Stimulated activated CD4-positive, alpha-beta T cell treated with anti-CD3 and anti-CD28 coated beads, Interleukin-2, amount 100 ng/mL, for 48 hours (primary cell): ENCODE data around the gene KNDC1.
"Not testable (repeated sequence)": the region's sequence is repeated elsewhere in the genome, so short reads cannot be mapped to it uniquely, and the experiment has no call there.

Source experiments
- DNase-seq, 2 donors: peaks; one replicate each; pipeline ENCODE4 v3.0.0-alpha.2; 2020

Gene KNDC1

DNA sequence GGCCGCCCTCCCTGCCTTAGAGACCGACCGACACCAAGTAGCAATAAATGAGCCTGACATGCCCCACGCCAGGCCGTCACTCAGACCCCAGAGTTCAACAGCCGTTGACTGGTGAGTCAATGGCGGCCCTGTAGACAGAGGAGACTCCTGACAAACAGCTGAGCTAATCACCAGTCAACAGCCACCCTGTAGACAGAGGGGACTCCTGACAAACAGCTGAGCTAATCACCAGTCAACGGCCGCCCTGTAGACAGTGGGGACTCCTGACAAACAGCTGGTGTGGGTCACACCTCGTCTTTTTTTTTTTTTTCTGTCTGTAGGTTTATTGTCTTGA, 16.9 kb upstream of the KNDC1 start:
- DNase-seq = no peak

GRCh38 chr10:133143546-133143945, 16.5 kb upstream of the KNDC1 start:
- DNase-seq = no peak

DNA sequence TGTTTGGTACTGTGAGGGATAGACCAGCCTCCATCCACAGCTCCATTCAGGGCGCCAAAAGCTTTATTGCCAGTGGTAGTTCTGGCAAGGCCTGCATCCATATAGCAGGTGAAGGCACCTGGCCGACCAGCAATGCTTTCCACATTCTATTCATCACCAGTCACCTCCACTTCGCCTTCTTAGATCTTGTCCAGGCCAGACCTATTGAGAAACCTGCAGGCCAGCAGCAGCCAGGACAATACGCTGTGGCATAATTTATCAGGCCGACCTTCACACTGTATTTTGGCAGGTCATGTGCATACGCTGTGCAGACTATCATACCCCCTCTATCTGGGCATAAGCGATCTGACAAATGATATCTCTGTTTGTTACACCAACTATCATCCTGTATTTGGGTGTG, 15.2 kb upstream of the KNDC1 start:
- no peak for DNase-seq

DNA sequence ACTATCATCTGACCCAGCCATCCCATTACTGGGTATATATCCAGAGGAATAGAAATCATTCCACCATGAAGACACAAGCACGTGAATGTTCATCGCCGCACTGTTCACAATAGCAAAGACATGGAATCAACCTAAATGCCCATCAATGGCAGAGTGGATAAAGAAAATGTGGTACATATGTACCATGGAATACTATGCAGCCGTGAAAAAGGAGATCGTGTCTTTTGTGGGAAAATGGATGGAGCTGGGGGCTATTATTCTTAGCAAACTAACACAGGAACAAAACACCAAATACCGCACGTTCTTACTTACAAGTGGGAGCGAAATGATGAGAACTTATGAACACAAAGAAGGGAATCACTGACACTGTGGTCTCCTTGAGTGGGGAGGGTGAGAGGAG, 9.8 kb upstream of the KNDC1 start:
- no peak for DNase-seq

DNA sequence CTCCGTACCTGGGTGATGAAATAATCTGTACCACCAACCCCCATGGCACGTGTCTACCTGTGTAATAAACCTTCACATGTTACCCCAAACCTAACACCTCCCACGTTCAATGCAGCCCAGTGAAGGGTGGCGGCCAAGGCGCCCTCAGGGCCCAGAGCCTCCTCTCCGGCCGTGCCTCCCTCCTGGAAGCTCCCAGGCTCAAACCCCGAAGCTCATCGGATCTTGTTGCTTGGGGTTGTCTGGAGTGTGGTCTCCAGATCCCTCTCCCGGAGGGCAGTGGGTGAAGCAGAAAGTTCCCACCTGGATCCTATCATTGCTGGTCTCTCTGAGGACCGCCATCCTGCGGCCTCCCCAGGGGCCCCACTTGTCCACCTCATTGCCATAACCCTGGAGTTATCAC, 9.4 kb upstream of the KNDC1 start:
- no peak for DNase-seq

- DNase-seq = not testable (repeated sequence)
Observed at GRCh38 chr10:133151071-133151470, 8.9 kb upstream of the KNDC1 start.

DNA sequence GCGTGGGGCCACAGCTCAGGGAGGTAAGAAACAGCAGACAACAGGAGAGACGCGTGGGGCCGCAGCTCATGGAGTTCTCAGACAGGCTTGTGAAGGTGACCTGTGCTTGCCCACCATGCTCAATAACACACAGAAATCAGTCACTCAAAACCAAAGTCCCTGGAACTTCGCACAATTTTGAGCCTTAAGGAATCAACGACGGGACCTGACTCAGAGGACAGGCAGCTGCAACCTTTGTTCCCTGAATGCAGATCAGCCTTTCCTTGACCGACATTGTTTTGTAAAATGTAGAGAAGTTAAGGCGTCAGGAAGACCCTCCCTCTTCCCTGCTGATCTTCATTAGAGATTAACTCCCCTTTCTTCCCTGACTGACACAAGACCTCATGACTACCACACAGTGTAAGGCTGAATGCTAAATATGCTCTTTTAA, 8.5 kb upstream of the KNDC1 start:
- DNase-seq = no peak

- no peak for DNase-seq
Observed at GRCh38 chr10:133154411-133154810, 5.6 kb upstream of the KNDC1 start.

DNA sequence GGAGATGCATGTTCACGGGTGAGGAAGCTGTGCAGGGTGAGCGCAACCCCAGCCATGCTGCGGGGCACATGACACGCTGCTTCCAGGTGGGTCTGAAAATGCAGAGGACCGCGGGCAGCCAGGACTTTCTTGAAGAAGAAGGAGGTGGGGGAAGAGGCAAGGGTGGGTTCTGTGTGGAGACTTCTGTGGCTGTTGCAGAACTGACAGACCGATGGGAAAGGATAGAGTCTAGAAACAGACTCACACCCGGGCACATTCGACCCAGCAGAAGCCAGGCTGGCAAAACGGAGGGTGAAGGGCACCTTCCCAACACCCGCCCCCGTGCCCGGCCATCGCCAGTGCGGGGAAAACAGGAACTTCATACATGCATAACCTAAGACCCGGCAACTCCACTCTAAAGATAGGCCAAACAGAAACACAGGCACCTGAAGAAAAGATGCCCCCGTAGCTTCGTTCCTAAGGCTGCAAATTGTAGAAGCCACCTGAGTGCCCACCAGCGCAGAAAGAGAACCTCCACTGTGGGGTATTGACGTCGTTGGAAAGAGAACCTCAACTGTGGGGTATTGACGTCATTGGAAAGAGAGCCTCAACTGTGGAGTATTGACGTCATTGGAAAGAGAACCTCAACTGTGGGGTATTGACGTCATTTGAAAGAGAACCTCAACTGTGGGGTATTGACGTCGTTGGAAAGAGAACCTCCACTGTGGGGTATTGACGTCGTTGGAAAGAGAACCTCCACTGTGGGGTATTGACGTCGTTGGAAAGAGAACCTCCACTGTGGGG, 4.8 kb upstream of the KNDC1 start:
- no peak for DNase-seq

- DNase-seq = no peak
Observed at GRCh38 chr10:133156674-133157579, 3.1 kb upstream of the KNDC1 start.

GRCh38 chr10:133157662-133158436, 2.2 kb upstream of the KNDC1 start:
- no peak for DNase-seq

GRCh38 chr10:133158437-133158755, 1.6 kb upstream of the KNDC1 start:
- DNase-seq = no peak

DNA sequence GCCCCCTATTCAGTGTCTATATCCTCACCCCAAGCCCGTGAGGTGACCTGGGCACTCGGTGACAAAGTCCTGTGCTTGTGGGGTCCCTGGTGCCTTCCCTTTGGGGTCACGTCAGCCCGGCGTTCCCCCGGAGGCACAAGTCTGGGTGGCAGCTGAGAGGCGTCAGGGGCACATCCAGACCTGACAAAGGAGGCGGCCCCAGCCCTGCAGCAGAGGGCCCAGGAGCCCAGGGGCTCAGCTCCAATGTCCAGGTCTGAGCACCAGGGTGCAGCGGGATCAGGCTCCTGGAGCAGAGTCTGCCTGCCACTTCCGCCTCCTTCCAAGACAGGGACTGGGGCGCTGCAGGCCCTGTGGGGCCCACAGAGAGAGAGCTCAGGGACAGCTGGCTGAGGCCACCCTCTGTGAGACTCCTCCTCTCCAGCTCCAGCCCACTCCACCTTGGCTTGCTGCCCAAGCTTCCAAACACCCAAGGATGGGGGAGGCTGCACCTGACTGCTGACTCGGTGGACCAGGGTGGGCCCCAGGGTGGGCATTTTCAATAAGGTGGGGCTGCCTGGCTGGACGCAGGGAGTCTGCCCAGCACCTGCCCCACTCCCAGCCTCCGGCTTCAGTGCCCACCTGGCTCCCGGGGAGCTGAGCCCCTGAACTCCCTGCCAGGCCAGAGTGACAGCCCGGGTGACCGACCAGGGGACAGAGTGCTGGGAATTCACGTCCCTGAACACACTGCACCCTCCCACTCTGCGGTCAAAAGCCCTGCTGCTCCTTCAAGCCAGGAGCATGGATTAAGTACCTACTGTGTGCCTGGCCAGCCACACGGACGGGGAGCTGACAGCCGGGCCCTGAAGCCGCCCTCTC, 1.0 kb upstream of the KNDC1 start:
- DNase-seq = no peak

DNA sequence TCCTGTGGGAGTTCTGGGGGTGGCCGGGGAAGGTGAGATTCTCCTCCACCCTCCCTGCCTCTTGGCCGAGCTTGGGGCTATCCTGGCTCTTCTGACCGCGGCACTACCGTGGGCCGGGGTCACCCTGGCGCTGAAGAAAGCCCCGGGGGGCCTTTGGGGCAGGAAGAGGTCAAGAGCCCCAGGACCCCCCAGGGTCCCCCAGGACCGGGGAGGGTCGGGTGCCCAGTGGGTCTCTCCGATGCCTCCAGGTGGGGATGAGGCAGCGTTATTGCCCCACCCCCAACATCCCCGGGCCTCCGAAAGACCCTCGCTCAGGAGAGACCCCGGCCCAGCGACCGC, 439 bp upstream of the KNDC1 start:
- no peak for DNase-seq

- DNase-seq = no peak
Observed at GRCh38 chr10:133160826-133161471, 930 bp downstream of the KNDC1 start.

DNA sequence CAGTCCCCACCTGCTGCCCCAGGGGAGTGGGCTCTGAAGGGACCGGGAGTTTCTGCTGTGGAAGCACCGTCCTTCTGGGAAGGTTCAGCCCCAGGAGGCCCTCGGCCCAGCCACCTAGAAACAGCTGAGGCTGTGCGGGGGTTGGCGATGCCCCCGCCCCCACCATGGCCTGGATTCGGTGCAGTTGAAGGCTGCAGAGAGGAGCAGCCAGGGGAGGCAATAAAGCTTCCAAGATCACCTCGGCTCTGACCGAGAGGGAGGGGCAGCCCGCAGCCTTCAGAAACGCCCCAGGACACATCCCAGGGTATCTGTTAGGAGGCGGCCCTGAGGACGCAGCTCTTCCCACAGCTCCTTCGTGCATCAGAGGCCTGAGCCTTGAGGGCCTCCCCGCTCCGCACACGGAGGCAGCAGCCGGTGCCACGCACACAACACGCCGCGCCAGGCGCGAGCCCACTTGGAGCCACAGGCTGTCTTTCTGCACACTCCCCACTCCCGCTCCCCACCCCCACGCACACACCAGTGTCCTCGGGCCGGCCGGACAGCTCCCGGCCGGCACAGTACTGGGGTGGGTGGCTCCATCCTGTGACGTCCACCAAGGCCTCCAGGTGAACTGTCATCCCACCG, 1.6 kb downstream of the KNDC1 start:
- DNase-seq = no peak

DNA sequence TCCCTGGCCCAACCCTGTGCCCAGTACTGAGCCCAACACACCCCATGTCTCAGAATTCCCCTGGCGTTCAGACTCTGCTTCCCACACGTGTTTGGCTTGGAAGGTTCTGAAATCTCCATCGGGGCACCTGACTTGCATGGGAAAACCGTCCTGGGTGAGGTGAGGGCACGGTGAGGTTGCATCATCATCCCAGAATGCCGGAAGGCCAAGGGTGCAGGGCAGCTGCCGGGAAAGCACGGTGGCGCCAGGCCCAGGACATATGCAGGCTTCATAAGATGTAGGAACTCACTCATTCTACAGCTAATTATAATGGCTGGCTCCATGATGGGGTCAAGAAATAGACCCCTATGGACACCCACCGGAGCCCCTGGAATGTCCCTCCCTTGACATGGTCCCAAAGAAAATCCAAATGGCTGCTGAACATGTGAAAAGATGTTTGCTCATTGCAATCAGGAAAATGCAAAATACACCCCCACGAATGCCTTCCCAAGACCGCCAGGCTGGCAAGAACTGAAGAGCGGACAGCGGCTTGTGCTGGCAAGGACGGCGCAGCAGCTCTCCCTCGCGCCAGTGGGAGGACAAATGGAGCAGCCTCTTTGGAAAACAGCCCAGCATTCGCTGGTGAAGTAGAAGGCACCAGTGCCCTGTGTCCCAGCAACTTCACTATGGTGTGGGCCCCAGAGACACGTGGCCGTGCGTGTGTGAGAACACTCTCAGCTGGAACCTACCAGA, 2.3 kb downstream of the KNDC1 start:
- DNase-seq = no peak

GRCh38 chr10:133162910-133163856, 3.2 kb downstream of the KNDC1 start:
- DNase-seq = no peak

DNA sequence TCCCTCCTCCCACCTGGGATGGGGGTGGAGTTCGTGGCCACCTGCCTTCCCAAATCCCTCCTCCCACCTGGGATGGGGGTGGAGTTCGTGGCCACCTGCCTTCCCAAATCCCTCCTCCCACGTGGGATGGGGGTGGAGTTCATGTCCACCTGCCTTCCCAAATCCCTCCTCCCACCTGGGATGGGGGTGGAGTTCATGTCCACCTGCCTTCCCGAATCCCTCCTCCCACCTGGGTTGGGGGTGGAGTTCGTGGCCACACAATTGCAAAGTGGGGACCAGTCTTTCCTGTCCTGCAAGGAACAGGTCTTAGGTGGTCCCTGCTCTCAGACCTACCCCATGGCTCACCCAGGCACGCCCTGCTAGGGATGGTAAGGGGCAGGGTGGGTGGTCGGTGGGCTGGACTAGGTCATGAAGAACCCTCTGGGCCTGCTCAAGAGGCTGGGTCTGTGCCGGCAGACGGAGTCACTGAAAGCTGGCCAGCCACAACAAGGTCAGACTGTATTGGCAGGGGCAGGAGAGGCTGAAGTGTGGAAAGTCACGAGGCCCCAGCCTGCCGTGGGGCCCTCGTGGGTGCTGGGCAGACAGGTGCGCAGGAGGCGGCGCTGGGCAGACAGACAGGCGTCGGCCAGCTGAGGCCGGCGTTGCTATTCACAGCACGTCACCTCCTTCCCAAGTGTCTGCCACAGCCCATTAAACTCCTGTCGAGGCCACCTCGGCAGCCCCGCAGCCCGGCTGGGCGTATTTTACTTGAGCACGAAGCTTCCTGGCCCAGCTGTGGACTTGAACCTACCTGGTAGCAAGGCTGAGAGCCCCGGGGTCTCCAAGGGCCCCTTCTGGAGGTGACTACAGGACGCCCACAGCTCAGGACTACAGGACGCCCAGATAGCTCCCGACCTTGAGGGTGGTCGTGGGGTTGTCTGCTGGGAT, 4.1 kb downstream of the KNDC1 start:
- no peak for DNase-seq
